GM21381 (cell line): Measurements from ENCODE around the gene FRAT1.

Experiments
- ATAC-seq: cut with Tn5 transposase; IDR thresholded peaks from one replicate; pipeline ENCODE4 v1.9.1; 2021; ENCODE audit warnings: mild to moderate bottlenecking, moderate library complexity; ENCODE audit not compliant: unreplicated experiment

The FRAT1 gene

DNA sequence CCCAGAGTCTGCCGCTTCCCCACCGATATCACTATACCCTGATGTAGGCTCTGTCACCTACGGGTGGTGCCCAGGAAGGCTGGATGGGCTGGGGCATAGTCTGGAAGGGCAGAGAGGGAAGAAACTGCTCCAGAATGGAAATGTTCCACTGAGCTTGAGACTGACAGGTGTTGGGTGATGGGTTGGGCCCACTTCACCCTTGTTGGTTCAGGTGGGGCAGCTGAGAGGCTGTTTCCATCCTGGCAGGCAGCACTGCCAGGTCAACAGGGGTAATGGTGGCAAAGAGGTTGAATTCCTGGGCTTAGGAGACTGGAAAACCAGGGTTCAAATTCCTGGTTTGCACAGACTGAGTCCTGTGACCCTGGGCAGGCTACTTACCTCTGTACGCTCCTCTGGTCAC is 44.0 kb downstream of the FRAT1 start:
- no peak for ATAC-seq

- ATAC-seq = no peak
Observed at GRCh38 chr10:97365761-97366351, 46.8 kb downstream of the FRAT1 start.

GRCh38 chr10:97366572-97366971 is 47.5 kb downstream of the FRAT1 start:
- ATAC-seq = no peak

DNA sequence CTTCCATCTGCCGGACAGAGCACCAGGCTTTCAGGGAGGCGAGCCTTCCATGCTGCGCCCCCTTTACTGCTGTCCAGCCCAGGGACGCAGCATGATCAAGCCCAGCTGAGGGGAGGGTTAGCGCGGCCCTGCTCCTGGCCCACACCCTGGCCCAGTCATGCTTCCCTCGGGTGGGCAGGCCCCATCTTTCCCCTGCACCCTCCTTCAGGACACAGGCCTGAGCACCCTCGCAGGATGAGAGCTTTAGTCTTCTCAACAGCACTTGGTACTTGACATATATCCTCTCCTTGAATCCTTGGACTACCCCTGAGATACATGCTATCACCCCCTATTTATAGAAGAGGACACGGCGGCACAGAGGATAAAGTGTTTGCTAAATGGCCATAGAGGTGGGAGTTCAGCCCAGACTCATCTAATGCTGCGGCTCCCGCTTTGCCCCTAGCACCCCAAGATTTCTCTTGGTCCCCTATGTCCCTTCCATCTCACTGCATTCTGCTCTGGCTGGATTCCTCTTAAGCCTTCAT is 48.1 kb downstream of the FRAT1 start:
- ATAC-seq = no peak
